GM23338 (cell line): ENCODE measurements around the gene SPEM1. TPM values are rescaled to one million over a fixed set of nuclear protein-coding genes. Genes with fewer than 3 reads are reported as not detected.

Experiments
- ATAC-seq: fragments of 200-7000 bp; cut with Tn5 transposase; 3 replicates; pipeline ENCODE4 v1.9.1; 2020
- DNase-seq: peaks from one replicate; pipeline ENCODE4 v3.0.0-alpha.2; 2015; ENCODE audit warnings: low spot score
- H2AFZ ChIP-seq: fragments of 200-600 bp; sonication (generic); 2 replicates; pipeline ENCODE4 v1.8.0; 2016; ENCODE audit warnings: antibody characterized with exemption, mild to moderate bottlenecking, moderate library complexity
- H3F3A ChIP-seq: fragments of 200-600 bp; sonication (generic); replicated peaks from 2 replicates; pipeline ENCODE4 v1.8.0; 2017; ENCODE audit warnings: antibody characterized with exemption, mixed run types, low read depth
- H3K27ac ChIP-seq: fragments of 200-600 bp; sonication (generic); 2 replicates; pipeline ENCODE4 v1.6.1; 2016; ENCODE audit warnings: low read depth
- H3K27me3 ChIP-seq: fragments of 200-600 bp; sonication (generic); 2 replicates; pipeline ENCODE4 v1.8.0; 2016; ENCODE audit warnings: mild to moderate bottlenecking, mixed run types, moderate library complexity; ENCODE audit not compliant: insufficient read depth
- H3K36me3 ChIP-seq: fragments of 200-600 bp; sonication (generic); 2 replicates; pipeline ENCODE4 v1.8.0; 2016; ENCODE audit warnings: mild to moderate bottlenecking; ENCODE audit not compliant: insufficient read depth
- H3K4me1 ChIP-seq: fragments of 200-600 bp; sonication (generic); 2 replicates; pipeline ENCODE4 v1.8.0; 2016; ENCODE audit warnings: mild to moderate bottlenecking, moderate library complexity; ENCODE audit not compliant: insufficient read depth
- H3K4me2 ChIP-seq: fragments of 200-600 bp; sonication (generic); 2 replicates; pipeline ENCODE4 v1.7.1; 2017; ENCODE audit warnings: mixed run types
- H3K4me3 ChIP-seq: fragments of 200-600 bp; sonication (generic); 2 replicates; pipeline ENCODE4 v1.6.1; 2016; ENCODE audit warnings: mixed run types
- H3K79me2 ChIP-seq: fragments of 200-600 bp; sonication (generic); replicated peaks from 2 replicates; pipeline ENCODE4 v1.8.0; 2017; ENCODE audit warnings: mild to moderate bottlenecking; ENCODE audit not compliant: insufficient read depth
- H3K9me2 ChIP-seq: fragments of 200-600 bp; sonication (generic); 2 replicates; pipeline ENCODE4 v1.8.0; 2017; ENCODE audit not compliant: insufficient read depth
- H4K20me1 ChIP-seq: fragments of 200-600 bp; sonication (generic); replicated peaks from 2 replicates; pipeline ENCODE4 v1.8.0; 2017; ENCODE audit warnings: mild to moderate bottlenecking; ENCODE audit not compliant: insufficient read depth
- H3K27ac Mint-ChIP-seq: 2 replicates; pipeline ENCODE4 v1.8.0; 2020; ENCODE audit warnings: inconsistent platforms, mild to moderate bottlenecking, moderate library complexity, mixed read lengths
- H3K27me3 Mint-ChIP-seq: 3 replicates; pipeline ENCODE4 v1.8.0; 2022; ENCODE audit warnings: low read depth, mild to moderate bottlenecking, moderate library complexity, mixed read lengths, inconsistent platforms; ENCODE audit not compliant: insufficient read depth, poor library complexity
- H3K36me3 Mint-ChIP-seq: 3 replicates; pipeline ENCODE4 v1.8.0; 2021; ENCODE audit warnings: low read depth, mild to moderate bottlenecking, inconsistent platforms, moderate library complexity, mixed read lengths
- H3K4me1 Mint-ChIP-seq: 3 replicates; pipeline ENCODE4 v1.8.0; 2020; ENCODE audit warnings: mild to moderate bottlenecking, inconsistent platforms, mixed read lengths
- H3K4me3 Mint-ChIP-seq: 3 replicates; pipeline ENCODE4 v1.8.0; 2021; ENCODE audit warnings: moderate library complexity, mild to moderate bottlenecking, inconsistent platforms, mixed read lengths
- H3K9me3 Mint-ChIP-seq: 3 replicates; pipeline ENCODE4 v1.8.0; 2020; ENCODE audit warnings: moderate library complexity, mild to moderate bottlenecking, inconsistent platforms, mixed read lengths
- CREB1 ChIP-seq: fragments of 250-450 bp; sonication (Bioruptor Pico); IDR thresholded peaks from 2 replicates; pipeline ENCODE4 v1.5.0; 2020; ENCODE audit warnings: low read depth, mild to moderate bottlenecking, moderate library complexity
- CTCF ChIP-seq, 2 experiments: fragments of 200-600 bp in 1 of 2; sonication (generic) in 1 of 2; conservative IDR thresholded peaks; 2 replicates each; pipeline versions ENCODE4 v1.5.1 to v1.6.1; 2016 to 2017; ENCODE audit warnings: antibody characterized with exemption in 2 of 2, low read depth in 2 of 2, mild to moderate bottlenecking in 2 of 2, moderate library complexity in 1 of 2
- ETS1 ChIP-seq: IDR thresholded peaks from 2 replicates; pipeline ENCODE4 v1.6.1; 2016; ENCODE audit warnings: antibody characterized with exemption
- EZH2 ChIP-seq: fragments of 200-600 bp; sonication (generic); IDR thresholded peaks from one replicate; pipeline ENCODE4 v1.8.0; 2017; ENCODE audit warnings: antibody characterized with exemption, mild to moderate bottlenecking, low read depth; ENCODE audit not compliant: unreplicated experiment
- EZH2phosphoT487 ChIP-seq: fragments of 200-600 bp; sonication (generic); IDR thresholded peaks from one replicate; pipeline ENCODE4 v1.8.1; 2018; ENCODE audit warnings: antibody characterized with exemption; ENCODE audit not compliant: unreplicated experiment
- JUNB ChIP-seq: IDR thresholded peaks from one replicate; pipeline ENCODE4 v1.6.1; 2016; ENCODE audit warnings: antibody characterized with exemption; ENCODE audit not compliant: unreplicated experiment
- NANOG ChIP-seq: IDR thresholded peaks from 2 replicates; pipeline ENCODE4 v1.6.1; 2016; ENCODE audit warnings: antibody characterized with exemption, borderline replicate concordance
- POLR2AphosphoS5 ChIP-seq: IDR thresholded peaks from 2 replicates; pipeline ENCODE4 v1.6.1; 2016; ENCODE audit warnings: antibody characterized with exemption, low read depth
- REST ChIP-seq: IDR thresholded peaks from one replicate; pipeline ENCODE4 v1.6.1; 2018; ENCODE audit warnings: antibody characterized with exemption; ENCODE audit not compliant: unreplicated experiment
- STAT1 ChIP-seq: IDR thresholded peaks from one replicate; pipeline ENCODE4 v1.6.1; 2016; ENCODE audit warnings: antibody characterized with exemption; ENCODE audit not compliant: unreplicated experiment
- ZNF114 ChIP-seq: fragments of 250-450 bp; sonication (Bioruptor Pico); IDR thresholded peaks from 2 replicates; pipeline ENCODE4 v1.5.0; 2020; ENCODE audit warnings: mild to moderate bottlenecking, moderate library complexity
- ZNF331 ChIP-seq: fragments of 250-450 bp; sonication (Bioruptor Pico); IDR thresholded peaks from 2 replicates; pipeline ENCODE4 v1.5.0; 2020; ENCODE audit warnings: low read depth, mild to moderate bottlenecking, moderate library complexity
- ZNF462 ChIP-seq: fragments of 250-450 bp; sonication (Bioruptor Pico); IDR thresholded peaks from 2 replicates; pipeline ENCODE4 v1.5.0; 2020; ENCODE audit warnings: mild to moderate bottlenecking, moderate library complexity
- polyA plus RNA-seq: library from polyadenylated mRNA; unstranded; fragments of >200 nt; fragmentation: Nextera tagmentation; extraction: Ambion mirVana; gene quantifications from 2 replicates; pipeline ENCODE4 v1.2.1, GENCODE V29; 2016
- total RNA-seq: library from RNA; depleted of rRNA; stranded (reverse); fragments of >200 nt; shearing (Covaris generic); gene quantifications from 2 replicates; pipeline ENCODE4 v1.2.3, GENCODE V29; 2014

Gene SPEM1
- total and polyA plus RNA-seq, 2 experiments from 2014 or later, result not detected

GRCh38 chr17:7466639-7467341 is 46.7 kb downstream of the SPEM1 start:
- Histone ChIP-seq H3K4me1 (peaks cover 4% of the 10 kb centered on the region; the same call in 1 of the 2 replicates), H4K20me1 (no peaks in the 10 kb centered on the region), H3F3A (no peaks in the 10 kb centered on the region), H2AFZ (no peak overlapping the region), H3K27ac (no peak overlapping the region), H3K36me3 (no peaks in the 10 kb centered on the region), H3K79me2 (0 out of 2 replicates have a peak, but pooled peaks cover 11% of the 10 kb centered on the region), H3K9me2 (no peaks in the 10 kb centered on the region), H3K4me2 (no peak overlapping the region), H3K4me3 (no peak overlapping the region), H3K27me3 (no peaks in the 10 kb centered on the region)
- H3K27me3 Mint-ChIP-seq, result peaks cover 10% of the 10 kb centered on the region
- DNase-seq (no peak), ATAC-seq (no peak)
- peaks cover 8% of the 10 kb centered on the region; the same call in 2 of the 3 replicates for H3K4me1 Mint-ChIP-seq
- TF ChIP-seq NANOG (no peak), EZH2 (no peak), STAT1 (no peak), JUNB (no peak), ZNF331 (CRISPR knock-in tag) (no peak), ZNF114 (CRISPR knock-in tag) (no peak), REST (no peak), ZNF462 (CRISPR knock-in tag) (no peak), POLR2AphosphoS5 (no peak), CREB1 (CRISPR knock-in tag) (no peak), ETS1 (no peak), CTCF (conservative IDR thresholded peaks at IDR 0.05; ENCODE audit: low read depth in 2 of 2) (no peak), EZH2phosphoT487 (no peak)
- H3K4me3 Mint-ChIP-seq, result no peak overlapping the region
- H3K9me3 Mint-ChIP-seq, result no peaks in the 10 kb centered on the region
- peak overlapping the region; percentile 89 for H3K27ac Mint-ChIP-seq
- peaks cover 7% of the 10 kb centered on the region for H3K36me3 Mint-ChIP-seq
